GM19455 (cell line): ENCODE measurements around the gene POLR2M.

Experiments used
- ATAC-seq: cut with Tn5 transposase; IDR thresholded peaks from one replicate; pipeline ENCODE4 v1.9.1; 2021; ENCODE audit not compliant: unreplicated experiment

The POLR2M gene

GRCh38 chr15:57738734-57739237 is 32.3 kb downstream of the POLR2M start:
- ATAC-seq, result no peak

DNA sequence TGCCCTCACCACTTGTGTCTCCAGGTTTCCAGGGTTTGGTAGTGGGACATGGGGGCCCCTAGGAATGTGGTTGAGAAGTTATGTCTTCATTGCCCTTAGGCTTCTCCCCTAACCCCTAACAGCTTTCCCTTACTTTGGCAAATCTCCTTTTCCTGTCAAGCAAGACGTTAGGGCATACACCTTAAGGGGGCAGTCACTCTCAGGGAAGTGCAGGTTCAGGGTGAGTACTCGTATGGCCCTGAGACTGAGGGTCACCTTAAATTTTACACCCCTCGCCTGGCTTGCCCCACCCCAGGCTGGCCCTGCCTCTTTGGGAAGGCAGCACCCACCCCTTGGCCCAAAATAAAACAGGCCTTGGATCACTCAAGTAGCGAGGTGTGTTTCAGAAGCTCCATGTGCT is 33.5 kb downstream of the POLR2M start:
- ATAC-seq, result no peak

DNA sequence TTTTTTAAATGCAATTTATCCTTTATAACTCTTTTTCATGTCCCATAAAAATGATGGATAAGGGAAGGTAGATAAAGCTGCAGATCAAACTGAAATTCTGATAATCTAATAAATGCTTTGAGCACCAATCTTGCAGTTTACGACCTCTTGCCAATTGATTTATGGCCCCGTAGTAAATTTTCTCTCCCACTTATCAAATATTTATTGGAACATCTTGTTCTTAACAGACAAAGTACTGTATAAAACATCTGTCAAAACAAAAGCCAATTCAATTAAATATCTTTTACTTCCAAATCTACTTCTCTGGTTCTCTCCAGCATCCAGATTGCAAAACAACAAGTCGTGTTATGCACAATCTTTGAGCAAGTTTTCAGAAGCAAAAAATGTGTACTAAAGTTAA is 34.6 kb downstream of the POLR2M start:
- no peak for ATAC-seq

GRCh38 chr15:57743424-57743823 is 36.9 kb downstream of the POLR2M start:
- no peak for ATAC-seq

- ATAC-seq, result no peak
Measured at GRCh38 chr15:57746786-57747185, 40.3 kb downstream of the POLR2M start.

DNA sequence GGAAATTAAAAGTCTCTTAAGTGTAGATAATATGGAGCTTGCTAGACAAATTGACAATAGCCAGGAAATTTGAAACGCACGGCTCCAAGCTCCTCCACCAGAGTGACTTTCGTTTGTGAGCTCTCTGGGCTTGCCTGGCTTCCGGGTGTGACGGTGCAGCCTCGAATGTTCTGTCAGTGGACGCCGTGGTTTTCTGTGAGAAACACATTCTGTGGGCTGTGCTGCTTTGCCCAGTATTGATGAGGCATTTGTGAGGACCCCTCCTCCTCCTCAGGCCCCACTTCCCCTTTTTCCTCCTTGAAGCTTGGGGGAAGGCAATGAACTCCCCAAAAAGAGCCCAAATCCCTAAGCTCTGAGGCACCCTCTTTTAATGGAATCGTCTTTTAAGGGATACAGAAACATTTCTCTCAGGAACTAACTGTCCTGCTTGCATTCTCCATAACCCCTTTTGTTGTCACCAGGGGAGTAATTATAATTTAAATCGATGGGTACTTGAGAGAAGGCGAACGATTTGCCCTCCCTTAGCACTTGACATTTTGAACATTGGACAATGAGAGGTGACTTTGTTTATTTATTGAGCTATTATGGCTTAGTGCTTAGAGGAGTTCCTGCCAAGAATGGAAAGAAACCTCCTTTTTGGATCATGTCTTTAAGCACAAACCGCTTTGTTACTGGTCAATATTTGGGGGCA is 40.8 kb downstream of the POLR2M start:
- no peak for ATAC-seq

- no peak for ATAC-seq
Measured at GRCh38 chr15:57751177-57751800, 44.8 kb downstream of the POLR2M start.

DNA sequence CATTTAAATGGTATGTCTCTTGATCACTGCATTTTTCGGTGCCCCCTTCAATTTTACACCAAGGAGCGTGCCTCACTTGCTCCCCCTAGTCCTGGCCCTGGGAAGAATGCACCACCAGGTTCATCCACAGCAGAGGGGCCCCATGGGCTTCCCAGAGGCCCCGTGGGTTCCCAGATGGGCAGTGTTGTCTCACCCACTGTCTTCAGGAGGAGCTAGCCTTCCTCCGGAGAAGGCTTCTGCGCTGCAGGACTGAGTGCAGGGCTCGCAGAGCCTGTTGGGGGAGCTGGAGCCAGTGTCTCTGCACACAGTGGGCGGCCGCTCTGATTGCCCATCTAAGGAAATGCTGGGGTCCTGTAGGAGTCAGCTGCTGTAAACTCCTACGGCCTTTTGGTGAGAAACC is 45.9 kb downstream of the POLR2M start:
- ATAC-seq, result no peak

DNA sequence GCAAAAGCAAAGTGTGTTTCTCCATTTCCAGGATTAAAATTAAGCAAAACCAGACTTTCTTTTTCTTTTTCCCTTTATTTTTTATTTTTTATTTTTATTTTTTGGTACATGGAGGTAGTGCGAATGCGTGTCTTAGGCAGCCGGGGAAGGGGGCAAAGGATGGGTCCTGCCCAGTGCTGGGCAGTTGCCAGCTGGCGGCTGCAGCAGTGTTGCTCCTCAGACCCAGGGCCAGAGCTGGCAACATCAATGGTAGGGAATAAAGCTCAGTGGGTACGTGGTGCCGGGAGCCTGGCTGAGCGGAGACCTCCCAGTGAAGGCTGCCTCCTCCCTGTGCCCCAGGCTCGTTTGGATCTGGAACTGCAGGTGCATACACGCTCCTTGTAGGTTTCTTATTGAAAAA is 46.3 kb downstream of the POLR2M start:
- no peak for ATAC-seq

- no peak for ATAC-seq
Measured at GRCh38 chr15:57756466-57756865, 50.0 kb downstream of the POLR2M start.

DNA sequence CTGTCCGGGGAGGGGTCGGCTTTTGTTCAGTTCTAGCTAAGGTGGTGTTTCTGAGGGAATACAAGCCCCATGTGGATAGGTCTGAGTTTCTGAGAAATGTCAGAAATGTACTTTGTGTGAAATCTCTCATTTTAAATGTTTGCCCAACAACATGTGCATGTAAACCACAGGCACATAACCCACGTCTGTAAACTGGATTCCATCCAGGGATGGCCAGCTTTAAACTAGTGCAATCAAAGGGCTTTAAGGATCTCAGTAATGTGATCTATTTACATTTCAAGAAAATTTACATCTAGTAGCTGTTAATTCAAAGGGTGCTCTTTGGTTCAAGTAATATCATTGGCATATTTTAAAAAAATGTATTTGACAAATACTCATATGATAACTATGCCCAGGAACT is 52.0 kb downstream of the POLR2M start:
- no peak for ATAC-seq

GRCh38 chr15:57761562-57761961 is 55.0 kb downstream of the POLR2M start:
- no peak for ATAC-seq

- ATAC-seq, result no peak
Measured at GRCh38 chr15:57762302-57762701, 55.8 kb downstream of the POLR2M start.

DNA sequence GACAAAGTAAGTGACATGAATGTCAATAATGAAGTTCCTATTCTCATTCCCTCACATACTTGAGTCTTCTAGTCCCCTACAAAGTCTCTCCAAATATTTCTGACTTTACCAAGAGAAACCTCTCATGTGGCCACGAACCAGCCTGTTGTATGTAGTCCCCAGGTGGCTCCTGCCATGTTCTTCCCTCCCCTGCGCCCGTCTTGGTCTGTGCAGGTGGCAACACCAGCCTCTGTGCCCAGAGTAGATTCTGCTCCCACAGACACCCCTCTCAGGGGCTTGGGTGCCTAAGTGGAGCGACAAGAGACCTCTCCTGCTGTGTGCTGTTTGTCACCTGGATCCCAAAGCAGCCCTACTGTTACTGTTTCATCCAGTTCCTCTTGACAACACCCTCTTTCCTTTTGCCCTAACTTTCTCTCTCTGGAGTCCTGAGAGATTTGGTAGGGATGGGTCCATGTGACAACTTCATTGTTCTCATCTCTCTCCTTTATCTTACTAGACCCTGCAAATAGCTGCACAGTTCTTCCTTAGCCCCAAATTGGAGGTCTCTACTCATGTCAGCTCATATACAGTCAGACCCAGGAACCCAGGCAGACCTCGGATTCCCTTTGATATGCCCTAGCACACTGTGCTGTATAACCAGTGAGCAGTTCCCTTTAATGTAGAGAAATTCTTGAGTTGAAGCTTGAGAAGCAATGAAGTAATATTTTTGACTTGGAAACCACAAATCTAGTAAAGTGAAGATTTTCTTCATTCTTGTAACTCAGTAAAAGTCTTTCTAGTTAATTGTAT is 56.9 kb downstream of the POLR2M start:
- no peak for ATAC-seq
